Measurements from ENCODE around the gene USF1.

- TF ChIP-seq CTCF (IDR thresholded peaks at IDR 0.05; ENCODE audit: poor library complexity) (no peak), EZH2 (IDR thresholded peaks at IDR 0.05; ENCODE audit: borderline replicate concordance) (no peak), EZH2phosphoT487 (IDR thresholded peaks at IDR 0.05; ENCODE audit: low read depth, severe bottlenecking, unreplicated experiment) (no peak)
These were observed 49.6 kb downstream of the USF1 start for GRCh38 chr1:160996178-160996577.

Data from hepatocyte (in vitro differentiated cells).